Hepatocyte (in vitro differentiated cells): ENCODE measurements around the gene TREH.

ENCODE experiments used
- EZH2 ChIP-seq: fragments of 200-600 bp; sonication (generic); IDR thresholded peaks from 2 replicates; pipeline ENCODE4 v1.6.1; 2016; ENCODE audit warnings: antibody characterized with exemption, mild to moderate bottlenecking, borderline replicate concordance
- TF ChIP-seq, protein P1 (sequence below): fragments of 200-600 bp; sonication (generic); IDR thresholded peaks from 2 replicates; pipeline ENCODE4 v1.5.1; 2016; ENCODE audit warnings: antibody characterized with exemption, mild to moderate bottlenecking; ENCODE audit not compliant: poor library complexity

DNA sequence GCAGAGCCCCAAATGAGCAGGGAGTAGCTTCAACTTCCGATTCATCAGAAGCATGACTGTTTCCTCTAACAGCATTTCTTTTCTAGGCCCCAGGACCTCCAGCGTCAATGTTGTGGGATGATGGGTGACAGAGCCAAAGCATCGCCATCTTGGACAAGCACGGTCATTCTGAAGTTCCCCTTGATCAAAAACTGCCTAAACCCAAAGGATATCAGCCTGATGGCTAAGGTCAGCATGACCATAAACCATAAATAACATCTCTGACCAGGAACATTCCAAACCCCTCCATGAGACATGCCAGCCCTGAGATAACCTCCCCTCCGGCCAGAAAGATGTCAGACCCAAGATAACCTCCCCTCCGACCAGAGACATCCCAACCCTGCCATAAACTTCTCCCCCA lies 28.8 kb upstream of the TREH start:
- TF ChIP-seq, protein P1, sequence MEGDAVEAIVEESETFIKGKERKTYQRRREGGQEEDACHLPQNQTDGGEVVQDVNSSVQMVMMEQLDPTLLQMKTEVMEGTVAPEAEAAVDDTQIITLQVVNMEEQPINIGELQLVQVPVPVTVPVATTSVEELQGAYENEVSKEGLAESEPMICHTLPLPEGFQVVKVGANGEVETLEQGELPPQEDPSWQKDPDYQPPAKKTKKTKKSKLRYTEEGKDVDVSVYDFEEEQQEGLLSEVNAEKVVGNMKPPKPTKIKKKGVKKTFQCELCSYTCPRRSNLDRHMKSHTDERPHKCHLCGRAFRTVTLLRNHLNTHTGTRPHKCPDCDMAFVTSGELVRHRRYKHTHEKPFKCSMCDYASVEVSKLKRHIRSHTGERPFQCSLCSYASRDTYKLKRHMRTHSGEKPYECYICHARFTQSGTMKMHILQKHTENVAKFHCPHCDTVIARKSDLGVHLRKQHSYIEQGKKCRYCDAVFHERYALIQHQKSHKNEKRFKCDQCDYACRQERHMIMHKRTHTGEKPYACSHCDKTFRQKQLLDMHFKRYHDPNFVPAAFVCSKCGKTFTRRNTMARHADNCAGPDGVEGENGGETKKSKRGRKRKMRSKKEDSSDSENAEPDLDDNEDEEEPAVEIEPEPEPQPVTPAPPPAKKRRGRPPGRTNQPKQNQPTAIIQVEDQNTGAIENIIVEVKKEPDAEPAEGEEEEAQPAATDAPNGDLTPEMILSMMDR, result no peak
- no peak for TF ChIP-seq EZH2
